22Rv1 (cell line): ENCODE data around the gene GFRA1.

ENCODE experiments used
- ZFX ChIP-seq: fragments of 450-650 bp; IDR thresholded peaks from 2 replicates; pipeline ENCODE4 v1.6.1; 2017; ENCODE audit warnings: antibody characterized with exemption, borderline replicate concordance
- TF ChIP-seq, protein P1 (sequence below): fragments of 450-650 bp; IDR thresholded peaks from 2 replicates; pipeline ENCODE4 v1.5.1; 2017; ENCODE audit warnings: mild to moderate bottlenecking

DNA sequence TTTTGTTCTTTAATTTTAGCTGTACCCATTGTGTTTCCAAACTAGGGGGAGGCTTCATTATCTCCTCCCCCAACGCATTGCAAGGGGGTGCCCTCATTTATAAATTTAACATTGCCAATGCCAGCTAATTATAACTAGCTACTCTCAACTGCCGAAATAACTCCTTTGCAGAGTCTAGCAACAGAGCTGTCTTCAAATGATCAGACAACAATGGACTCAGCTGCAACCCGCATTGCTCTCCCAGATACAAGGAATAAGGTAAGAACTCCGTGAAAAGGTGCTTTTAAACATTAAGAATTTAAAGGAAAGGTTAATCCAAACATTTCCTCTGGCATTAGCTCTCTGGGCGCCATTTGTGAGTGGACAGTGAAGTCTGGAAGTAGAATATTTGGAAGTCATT is 116.2 kb downstream of the GFRA1 start:
- TF ChIP-seq, protein P1, sequence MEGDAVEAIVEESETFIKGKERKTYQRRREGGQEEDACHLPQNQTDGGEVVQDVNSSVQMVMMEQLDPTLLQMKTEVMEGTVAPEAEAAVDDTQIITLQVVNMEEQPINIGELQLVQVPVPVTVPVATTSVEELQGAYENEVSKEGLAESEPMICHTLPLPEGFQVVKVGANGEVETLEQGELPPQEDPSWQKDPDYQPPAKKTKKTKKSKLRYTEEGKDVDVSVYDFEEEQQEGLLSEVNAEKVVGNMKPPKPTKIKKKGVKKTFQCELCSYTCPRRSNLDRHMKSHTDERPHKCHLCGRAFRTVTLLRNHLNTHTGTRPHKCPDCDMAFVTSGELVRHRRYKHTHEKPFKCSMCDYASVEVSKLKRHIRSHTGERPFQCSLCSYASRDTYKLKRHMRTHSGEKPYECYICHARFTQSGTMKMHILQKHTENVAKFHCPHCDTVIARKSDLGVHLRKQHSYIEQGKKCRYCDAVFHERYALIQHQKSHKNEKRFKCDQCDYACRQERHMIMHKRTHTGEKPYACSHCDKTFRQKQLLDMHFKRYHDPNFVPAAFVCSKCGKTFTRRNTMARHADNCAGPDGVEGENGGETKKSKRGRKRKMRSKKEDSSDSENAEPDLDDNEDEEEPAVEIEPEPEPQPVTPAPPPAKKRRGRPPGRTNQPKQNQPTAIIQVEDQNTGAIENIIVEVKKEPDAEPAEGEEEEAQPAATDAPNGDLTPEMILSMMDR = no peak
- no peak for TF ChIP-seq ZFX
